ENCODE data around the gene FAM241A.

DNA sequence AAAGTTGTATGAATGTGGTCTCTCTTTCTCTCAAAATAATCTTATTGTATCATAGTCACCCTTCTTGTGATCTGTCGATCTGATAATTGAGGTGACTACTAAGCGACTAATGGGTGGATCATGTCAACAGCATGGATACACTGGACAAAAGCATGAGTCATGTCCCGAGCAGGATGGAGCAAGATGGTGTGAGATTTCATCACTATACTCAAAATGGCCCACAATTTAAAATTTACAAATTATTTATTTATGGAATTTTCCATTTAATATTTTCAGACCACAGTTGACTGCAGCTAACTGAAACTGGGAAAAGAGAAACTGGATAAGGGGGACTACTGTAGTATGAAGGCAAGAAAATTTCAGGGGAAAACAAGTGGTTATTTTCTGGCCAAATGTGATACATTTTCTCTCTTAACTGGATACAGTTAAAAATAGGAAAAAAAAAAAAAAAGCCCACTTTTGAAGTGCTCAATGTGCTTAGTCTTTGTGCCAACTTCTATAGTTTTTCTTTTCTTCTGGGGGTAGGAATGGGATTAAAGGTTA is 25.3 kb downstream of the FAM241A start:
- TF ChIP-seq, protein P1, sequence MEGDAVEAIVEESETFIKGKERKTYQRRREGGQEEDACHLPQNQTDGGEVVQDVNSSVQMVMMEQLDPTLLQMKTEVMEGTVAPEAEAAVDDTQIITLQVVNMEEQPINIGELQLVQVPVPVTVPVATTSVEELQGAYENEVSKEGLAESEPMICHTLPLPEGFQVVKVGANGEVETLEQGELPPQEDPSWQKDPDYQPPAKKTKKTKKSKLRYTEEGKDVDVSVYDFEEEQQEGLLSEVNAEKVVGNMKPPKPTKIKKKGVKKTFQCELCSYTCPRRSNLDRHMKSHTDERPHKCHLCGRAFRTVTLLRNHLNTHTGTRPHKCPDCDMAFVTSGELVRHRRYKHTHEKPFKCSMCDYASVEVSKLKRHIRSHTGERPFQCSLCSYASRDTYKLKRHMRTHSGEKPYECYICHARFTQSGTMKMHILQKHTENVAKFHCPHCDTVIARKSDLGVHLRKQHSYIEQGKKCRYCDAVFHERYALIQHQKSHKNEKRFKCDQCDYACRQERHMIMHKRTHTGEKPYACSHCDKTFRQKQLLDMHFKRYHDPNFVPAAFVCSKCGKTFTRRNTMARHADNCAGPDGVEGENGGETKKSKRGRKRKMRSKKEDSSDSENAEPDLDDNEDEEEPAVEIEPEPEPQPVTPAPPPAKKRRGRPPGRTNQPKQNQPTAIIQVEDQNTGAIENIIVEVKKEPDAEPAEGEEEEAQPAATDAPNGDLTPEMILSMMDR (IDR thresholded peaks at IDR 0.05) = no peak
- TF ChIP-seq, protein P2, sequence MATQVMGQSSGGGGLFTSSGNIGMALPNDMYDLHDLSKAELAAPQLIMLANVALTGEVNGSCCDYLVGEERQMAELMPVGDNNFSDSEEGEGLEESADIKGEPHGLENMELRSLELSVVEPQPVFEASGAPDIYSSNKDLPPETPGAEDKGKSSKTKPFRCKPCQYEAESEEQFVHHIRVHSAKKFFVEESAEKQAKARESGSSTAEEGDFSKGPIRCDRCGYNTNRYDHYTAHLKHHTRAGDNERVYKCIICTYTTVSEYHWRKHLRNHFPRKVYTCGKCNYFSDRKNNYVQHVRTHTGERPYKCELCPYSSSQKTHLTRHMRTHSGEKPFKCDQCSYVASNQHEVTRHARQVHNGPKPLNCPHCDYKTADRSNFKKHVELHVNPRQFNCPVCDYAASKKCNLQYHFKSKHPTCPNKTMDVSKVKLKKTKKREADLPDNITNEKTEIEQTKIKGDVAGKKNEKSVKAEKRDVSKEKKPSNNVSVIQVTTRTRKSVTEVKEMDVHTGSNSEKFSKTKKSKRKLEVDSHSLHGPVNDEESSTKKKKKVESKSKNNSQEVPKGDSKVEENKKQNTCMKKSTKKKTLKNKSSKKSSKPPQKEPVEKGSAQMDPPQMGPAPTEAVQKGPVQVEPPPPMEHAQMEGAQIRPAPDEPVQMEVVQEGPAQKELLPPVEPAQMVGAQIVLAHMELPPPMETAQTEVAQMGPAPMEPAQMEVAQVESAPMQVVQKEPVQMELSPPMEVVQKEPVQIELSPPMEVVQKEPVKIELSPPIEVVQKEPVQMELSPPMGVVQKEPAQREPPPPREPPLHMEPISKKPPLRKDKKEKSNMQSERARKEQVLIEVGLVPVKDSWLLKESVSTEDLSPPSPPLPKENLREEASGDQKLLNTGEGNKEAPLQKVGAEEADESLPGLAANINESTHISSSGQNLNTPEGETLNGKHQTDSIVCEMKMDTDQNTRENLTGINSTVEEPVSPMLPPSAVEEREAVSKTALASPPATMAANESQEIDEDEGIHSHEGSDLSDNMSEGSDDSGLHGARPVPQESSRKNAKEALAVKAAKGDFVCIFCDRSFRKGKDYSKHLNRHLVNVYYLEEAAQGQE (IDR thresholded peaks at IDR 0.05; ENCODE audit: insufficient read depth in 1 of 2, low read depth in 2 of 2, low read length in 1 of 2) = no peak
- TF ChIP-seq POLR2AphosphoS5 (IDR thresholded peaks at IDR 0.05; ENCODE audit: low read depth, low read length) = no peak

Data from Panc1 (cell line).